ENCODE results near the gene CINP. TPM values are rescaled to one million over a fixed set of nuclear protein-coding genes. Genes with fewer than 3 reads are reported as not detected.

CINP gene
- polyA plus RNA-seq, 2 donors = 29.2 to 43.4 TPM

GRCh38 chr14:102326583-102326982 is 36.1 kb downstream of the CINP start:
- Histone ChIP-seq H3K36me3 (ENCODE audit: control insufficient read depth in 2 of 2, insufficient read depth in 2 of 2, low read length in 1 of 2) (peaks cover 0 to 2% of the 10 kb centered on the region in 2 donors), H3K27me3 (ENCODE audit: control insufficient read depth in 1 of 2, insufficient read depth in 2 of 2, low read length in 2 of 2) (no peaks in the 10 kb centered on the region), H3K27ac (ENCODE audit: low read depth in 2 of 2, low read length in 1 of 2) (no peak overlapping the region), H3K9me3 (ENCODE audit: control insufficient read depth in 2 of 2, insufficient read depth in 1 of 2, low read depth in 1 of 2, low read length in 1 of 2) (no peaks in the 10 kb centered on the region), H3K4me1 (ENCODE audit: control insufficient read depth in 2 of 2, insufficient read depth in 2 of 2, low read length in 1 of 2) (no peaks in the 10 kb centered on the region), H3K4me3 (ENCODE audit: low read depth in 1 of 2, low read length in 2 of 2) (no peak overlapping the region)
- WGBS, 2 donors = 94 to 95% methylated on average over 14 of the region's 14 CpGs

GRCh38 chr14:102325791-102326345 is 36.8 kb downstream of the CINP start:
- Histone ChIP-seq H3K36me3 (ENCODE audit: control insufficient read depth in 2 of 2, insufficient read depth in 2 of 2, low read length in 1 of 2) (peaks cover 0 to 2% of the 10 kb centered on the region in 2 donors), H3K4me3 (ENCODE audit: low read depth in 1 of 2, low read length in 2 of 2) (no peak overlapping the region), H3K9me3 (ENCODE audit: control insufficient read depth in 2 of 2, insufficient read depth in 1 of 2, low read depth in 1 of 2, low read length in 1 of 2) (no peaks in the 10 kb centered on the region), H3K4me1 (ENCODE audit: control insufficient read depth in 2 of 2, insufficient read depth in 2 of 2, low read length in 1 of 2) (no peaks in the 10 kb centered on the region), H3K27ac (ENCODE audit: low read depth in 2 of 2, low read length in 1 of 2) (no peak overlapping the region), H3K27me3 (ENCODE audit: control insufficient read depth in 1 of 2, insufficient read depth in 2 of 2, low read length in 2 of 2) (no peaks in the 10 kb centered on the region)
- 83 to 88% methylated on average over 9 of the region's 9 CpGs for whole genome bisulfite sequencing, 2 donors

- peak overlapping the region; percentile 34 to 40 for H3K27ac ChIP-seq (ENCODE audit: low read depth in 2 of 2, low read length in 1 of 2)
- peaks cover 0 to 2% of the 10 kb centered on the region in 2 donors for H3K36me3 ChIP-seq (ENCODE audit: control insufficient read depth in 2 of 2, insufficient read depth in 2 of 2, low read length in 1 of 2)
- no peaks in the 10 kb centered on the region for H3K9me3 ChIP-seq (ENCODE audit: control insufficient read depth in 2 of 2, insufficient read depth in 1 of 2, low read depth in 1 of 2, low read length in 1 of 2)
- H3K27me3 ChIP-seq (ENCODE audit: control insufficient read depth in 1 of 2, insufficient read depth in 2 of 2, low read length in 2 of 2) = no peaks in the 10 kb centered on the region
- no peak overlapping the region for H3K4me3 ChIP-seq (ENCODE audit: low read depth in 1 of 2, low read length in 2 of 2)
- 27 to 34% methylated on average over 8 of the region's 8 CpGs for WGBS, 2 donors
- peaks cover 0 to 5% of the 10 kb centered on the region in 2 donors for H3K4me1 ChIP-seq (ENCODE audit: control insufficient read depth in 2 of 2, insufficient read depth in 2 of 2, low read length in 1 of 2)
These were observed 39.6 kb downstream of the CINP start for GRCh38 chr14:102323102-102323501.

- Histone ChIP-seq H3K36me3 (ENCODE audit: control insufficient read depth in 2 of 2, insufficient read depth in 2 of 2, low read length in 1 of 2) (peaks cover 0 to 2% of the 10 kb centered on the region in 2 donors), H3K4me1 (ENCODE audit: control insufficient read depth in 2 of 2, insufficient read depth in 2 of 2, low read length in 1 of 2) (peaks cover 0 to 5% of the 10 kb centered on the region in 2 donors), H3K4me3 (ENCODE audit: low read depth in 1 of 2, low read length in 2 of 2) (no peak overlapping the region), H3K9me3 (ENCODE audit: control insufficient read depth in 2 of 2, insufficient read depth in 1 of 2, low read depth in 1 of 2, low read length in 1 of 2) (no peaks in the 10 kb centered on the region), H3K27me3 (ENCODE audit: control insufficient read depth in 1 of 2, insufficient read depth in 2 of 2, low read length in 2 of 2) (no peaks in the 10 kb centered on the region), H3K27ac (ENCODE audit: low read depth in 2 of 2, low read length in 1 of 2) (no peak overlapping the region)
- WGBS, 2 donors = 80 to 91% methylated on average over 12 of the region's 12 CpGs
These were observed 41.0 kb downstream of the CINP start for GRCh38 chr14:102321456-102322422.

GRCh38 chr14:102320671-102321455 is 41.8 kb downstream of the CINP start:
- peak overlapping the region; percentile 95 to 96 for H3K27ac ChIP-seq (ENCODE audit: low read depth in 2 of 2, low read length in 1 of 2)
- H3K27me3 ChIP-seq (ENCODE audit: control insufficient read depth in 1 of 2, insufficient read depth in 2 of 2, low read length in 2 of 2) = no peaks in the 10 kb centered on the region
- H3K4me3 ChIP-seq (ENCODE audit: low read depth in 1 of 2, low read length in 2 of 2) = peak overlapping the region; percentile 85 to 98
- peaks cover 0 to 5% of the 10 kb centered on the region in 2 donors for H3K4me1 ChIP-seq (ENCODE audit: control insufficient read depth in 2 of 2, insufficient read depth in 2 of 2, low read length in 1 of 2)
- WGBS, 2 donors = 81 to 92% methylated on average over 17 of the region's 17 CpGs
- no peaks in the 10 kb centered on the region for H3K9me3 ChIP-seq (ENCODE audit: control insufficient read depth in 2 of 2, insufficient read depth in 1 of 2, low read depth in 1 of 2, low read length in 1 of 2)
- no peaks in the 10 kb centered on the region for H3K36me3 ChIP-seq (ENCODE audit: control insufficient read depth in 2 of 2, insufficient read depth in 2 of 2, low read length in 1 of 2)

GRCh38 chr14:102320033-102320660 is 42.5 kb downstream of the CINP start:
- Histone ChIP-seq H3K36me3 (ENCODE audit: control insufficient read depth in 2 of 2, insufficient read depth in 2 of 2, low read length in 1 of 2) (no peaks in the 10 kb centered on the region), H3K9me3 (ENCODE audit: control insufficient read depth in 2 of 2, insufficient read depth in 1 of 2, low read depth in 1 of 2, low read length in 1 of 2) (no peaks in the 10 kb centered on the region), H3K4me3 (ENCODE audit: low read depth in 1 of 2, low read length in 2 of 2) (peak overlapping the region; percentile 85 to 98), H3K4me1 (ENCODE audit: control insufficient read depth in 2 of 2, insufficient read depth in 2 of 2, low read length in 1 of 2) (peaks cover 0 to 5% of the 10 kb centered on the region in 2 donors), H3K27ac (ENCODE audit: low read depth in 2 of 2, low read length in 1 of 2) (peak overlapping the region; percentile 95 to 96), H3K27me3 (ENCODE audit: control insufficient read depth in 1 of 2, insufficient read depth in 2 of 2, low read length in 2 of 2) (no peaks in the 10 kb centered on the region)
- WGBS, 2 donors = 4 to 8% methylated on average over 19 to 30 of the region's 30 CpGs

- no peaks in the 10 kb centered on the region for H3K27me3 ChIP-seq (ENCODE audit: control insufficient read depth in 1 of 2, insufficient read depth in 2 of 2, low read length in 2 of 2)
- H3K4me1 ChIP-seq (ENCODE audit: control insufficient read depth in 2 of 2, insufficient read depth in 2 of 2, low read length in 1 of 2) = peaks cover 0 to 7% of the 10 kb centered on the region in 2 donors
- H3K36me3 ChIP-seq (ENCODE audit: control insufficient read depth in 2 of 2, insufficient read depth in 2 of 2, low read length in 1 of 2) = no peaks in the 10 kb centered on the region
- 0% methylated on average over 49 to 71 of the region's 71 CpGs for WGBS, 2 donors
- no peaks in the 10 kb centered on the region for H3K9me3 ChIP-seq (ENCODE audit: control insufficient read depth in 2 of 2, insufficient read depth in 1 of 2, low read depth in 1 of 2, low read length in 1 of 2)
- peak within 1 kb of the TSS; percentile 85 to 98 for H3K4me3 ChIP-seq (ENCODE audit: low read depth in 1 of 2, low read length in 2 of 2)
- H3K27ac ChIP-seq (ENCODE audit: low read depth in 2 of 2, low read length in 1 of 2) = peak within 1 kb of the TSS; percentile 95 to 96
These were observed 43.2 kb downstream of the CINP start, which contains the start of gene ZNF839 for GRCh38 chr14:102319351-102320032. Gene ZNF839 (plus strand): TSS chr14:102319746. CDS start chr14:102319766, 20 bp downstream.

- Histone ChIP-seq H3K27ac (ENCODE audit: low read depth in 2 of 2, low read length in 1 of 2) (peak overlapping the region; percentile 95 to 96), H3K4me3 (ENCODE audit: low read depth in 1 of 2, low read length in 2 of 2) (peak overlapping the region; percentile 85 to 98), H3K4me1 (ENCODE audit: control insufficient read depth in 2 of 2, insufficient read depth in 2 of 2, low read length in 1 of 2) (peaks cover 0 to 9% of the 10 kb centered on the region in 2 donors), H3K36me3 (ENCODE audit: control insufficient read depth in 2 of 2, insufficient read depth in 2 of 2, low read length in 1 of 2) (no peaks in the 10 kb centered on the region), H3K9me3 (ENCODE audit: control insufficient read depth in 2 of 2, insufficient read depth in 1 of 2, low read depth in 1 of 2, low read length in 1 of 2) (no peaks in the 10 kb centered on the region), H3K27me3 (ENCODE audit: control insufficient read depth in 1 of 2, insufficient read depth in 2 of 2, low read length in 2 of 2) (no peaks in the 10 kb centered on the region)
- WGBS, 2 donors = 59 to 65% methylated on average over 15 of the region's 15 CpGs
These were observed 43.9 kb downstream of the CINP start for GRCh38 chr14:102318781-102319276.
